HepG2 (cell line): Measurements from ENCODE around the gene CAPN12. TPM values are rescaled to one million over a fixed set of nuclear protein-coding genes. Genes with fewer than 3 reads are reported as not detected.
A peak's percentile ranks its signal among the peaks of the same experiment; 100 is the strongest.

Experiments
- BRD4 ChIP-seq: sonication (generic); formaldehyde crosslinking; IDR thresholded peaks from 2 replicates; pipeline ENCODE4 v1.4.0; 2020; ENCODE audit warnings: missing genetic modification reagents
- BRF2 ChIP-seq: sonication (generic); formaldehyde crosslinking; IDR thresholded peaks from 2 replicates; pipeline ENCODE4 v1.8.1; 2022; ENCODE audit warnings: mild to moderate bottlenecking, missing genetic modification reagents
- CEBPG ChIP-seq: IDR thresholded peaks from 2 replicates; pipeline ENCODE4 v1.6.1; 2016
- FLYWCH1 ChIP-seq: sonication (generic); formaldehyde crosslinking; IDR thresholded peaks from 2 replicates; pipeline ENCODE4 v1.8.1; 2023; ENCODE audit warnings: mild to moderate bottlenecking, missing genetic modification reagents
- GABPB1 ChIP-seq: IDR thresholded peaks from 2 replicates; pipeline ENCODE4 v1.6.1; 2016; ENCODE audit warnings: mild to moderate bottlenecking, missing genetic modification reagents, moderate library complexity, missing compliant biosample characterization
- HDAC1 ChIP-seq: sonication (generic); formaldehyde crosslinking; IDR thresholded peaks from 2 replicates; pipeline ENCODE4 v1.5.1; 2020; ENCODE audit warnings: mild to moderate bottlenecking, missing genetic modification reagents
- HNF4A ChIP-seq: sonication (generic); formaldehyde crosslinking; IDR thresholded peaks from 2 replicates; pipeline ENCODE4 v1.4.0; 2020; ENCODE audit warnings: missing genetic modification reagents
- KDM5B ChIP-seq: sonication (generic); formaldehyde crosslinking; IDR thresholded peaks from 2 replicates; pipeline ENCODE4 v1.4.0; 2020; ENCODE audit warnings: missing genetic modification reagents, mild to moderate bottlenecking, borderline replicate concordance
- MLXIP ChIP-seq: sonication (generic); formaldehyde crosslinking; IDR thresholded peaks from 2 replicates; pipeline ENCODE4 v1.9.0; 2021; ENCODE audit warnings: missing genetic modification reagents, borderline replicate concordance
- NFATC3 ChIP-seq: sonication (generic); formaldehyde crosslinking; IDR thresholded peaks from 2 replicates; pipeline ENCODE4 v1.5.1; 2020; ENCODE audit warnings: mild to moderate bottlenecking, missing genetic modification reagents
- PRDM10 ChIP-seq: sonication (generic); formaldehyde crosslinking; IDR thresholded peaks from 2 replicates; pipeline ENCODE4 v1.4.0; 2020; ENCODE audit warnings: low read depth, missing genetic modification reagents
- ZBTB42 ChIP-seq: sonication (generic); formaldehyde crosslinking; IDR thresholded peaks from 2 replicates; pipeline ENCODE4 v1.5.0; 2020; ENCODE audit warnings: mild to moderate bottlenecking, missing genetic modification reagents
- ZNF276 ChIP-seq: sonication (generic); formaldehyde crosslinking; IDR thresholded peaks from 2 replicates; pipeline ENCODE4 v1.4.0; 2020; ENCODE audit warnings: mild to moderate bottlenecking, low read depth, missing genetic modification reagents
- ZNF337 ChIP-seq: sonication (generic); formaldehyde crosslinking; IDR thresholded peaks from 2 replicates; pipeline ENCODE4 v1.5.1; 2020; ENCODE audit warnings: missing genetic modification reagents, low read depth, mild to moderate bottlenecking, borderline replicate concordance
- ZNF512 ChIP-seq: sonication (generic); formaldehyde crosslinking; IDR thresholded peaks from 2 replicates; pipeline ENCODE4 v1.4.0; 2020; ENCODE audit warnings: mild to moderate bottlenecking, missing genetic modification reagents
- ZNF607 ChIP-seq: sonication (generic); formaldehyde crosslinking; IDR thresholded peaks from 2 replicates; pipeline ENCODE4 v1.5.1; 2020; ENCODE audit warnings: missing genetic modification reagents, mild to moderate bottlenecking, borderline replicate concordance
- ZNF772 ChIP-seq: sonication (generic); formaldehyde crosslinking; IDR thresholded peaks from 2 replicates; pipeline ENCODE4 v1.5.0; 2020; ENCODE audit warnings: mild to moderate bottlenecking, missing genetic modification reagents
- polyA plus RNA-seq, 8 experiments: library from polyadenylated mRNA; depleted of rRNA in 3 of 8; stranded (reverse) in 7 of 8; unstranded in 1 of 8; fragments of >200 nt; fragmentation: Illumina TruSeq in 4 of 8; extraction: Trizol in 4 of 8; gene quantifications; 2 replicates each; pipeline versions ENCODE4 v1.2.1 to v1.2.3, GENCODE V29; 2011 to 2016; ENCODE audit warnings: low read depth in 4 of 8, missing spikeins in 1 of 8, mixed read lengths in 1 of 8; ENCODE audit not compliant: insufficient read depth in 1 of 8
- total RNA-seq, 5 experiments: library from RNA; depleted of rRNA; stranded (reverse); fragments of >200 nt; fragmentation: Illumina TruSeq; extraction: Trizol; gene quantifications; 2 replicates each; pipeline ENCODE4 v1.2.3, GENCODE V29; 2016; ENCODE audit warnings: low read depth in 1 of 5
- TF ChIP-seq, protein P1 (sequence below): sonication (generic); formaldehyde crosslinking; IDR thresholded peaks from 2 replicates; pipeline ENCODE4 v1.8.1; 2023; ENCODE audit warnings: mild to moderate bottlenecking, missing genetic modification reagents, borderline replicate concordance

Gene CAPN12
- total and polyA plus RNA-seq, 2 of the 13 experiments (the other 11 are each of a cell fraction or from before 2014, with no cell fraction given), result 1.6 to 13.6 TPM

DNA sequence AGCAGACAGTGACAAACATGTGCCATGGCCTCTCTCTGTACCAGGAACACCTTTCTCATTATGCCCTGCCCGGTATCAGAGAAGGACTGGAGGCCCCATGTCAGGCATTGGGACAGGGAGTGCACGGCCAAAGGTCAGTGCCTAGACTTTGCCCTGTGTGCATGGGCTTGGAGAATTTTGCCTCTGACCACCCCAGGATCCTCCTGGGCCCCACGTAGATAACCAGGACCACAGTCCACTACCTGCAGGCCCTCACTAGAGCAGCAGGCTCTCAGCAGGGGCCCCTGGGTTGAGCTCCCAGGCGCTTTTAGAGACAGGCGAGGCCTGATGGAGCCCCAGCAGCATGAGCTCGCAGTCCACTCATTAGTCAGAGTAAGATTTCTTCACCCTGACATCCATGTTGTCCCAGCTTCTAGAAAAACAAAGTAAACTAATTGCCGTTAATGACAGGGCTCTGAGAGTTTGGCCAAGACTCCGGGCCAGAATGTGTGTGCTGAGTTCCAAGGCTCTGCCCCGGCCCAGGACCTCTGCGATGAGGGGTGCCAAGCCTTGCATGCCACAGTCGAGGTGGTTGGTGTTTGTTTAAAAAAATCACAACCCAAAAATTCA, 42.7 kb downstream of the CAPN12 start (continued):
- no peak for TF ChIP-seq ZNF276 (CRISPR knock-in tag)
- no peak for TF ChIP-seq NFATC3 (CRISPR knock-in tag)
- TF ChIP-seq HNF4A, result peak; percentile 100
- peak; percentile 86 for TF ChIP-seq HDAC1 (CRISPR knock-in tag)
- no peak for TF ChIP-seq ZNF512 (CRISPR knock-in tag)
- peak; percentile 76; the same call in 1 of the 2 replicates for TF ChIP-seq ZNF772 (CRISPR knock-in tag)
- TF ChIP-seq GABPB1 (CRISPR knock-in tag), result peak; percentile 35; the same call in 1 of the 2 replicates
- TF ChIP-seq ZNF337, result 0 out of 2 replicates have a peak, but pooled peaks have one; percentile 43
- no peak; the same call in 1 of the 2 replicates for TF ChIP-seq PRDM10 (CRISPR knock-in tag)
- TF ChIP-seq, protein P1, sequence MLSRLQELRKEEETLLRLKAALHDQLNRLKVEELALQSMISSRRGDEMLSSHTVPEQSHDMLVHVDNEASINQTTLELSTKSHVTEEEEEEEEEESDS (CRISPR knock-in tag), result no peak
- TF ChIP-seq BRF2 (CRISPR knock-in tag), result peak; percentile 9; the same call in 1 of the 2 replicates
- TF ChIP-seq ZNF607, result peak; percentile 91
- TF ChIP-seq ZBTB42 (CRISPR knock-in tag), result no peak
- peak; percentile 35 for TF ChIP-seq BRD4 (CRISPR knock-in tag)
- TF ChIP-seq FLYWCH1, result no peak
- no peak for TF ChIP-seq MLXIP (CRISPR knock-in tag)
- TF ChIP-seq CEBPG (CRISPR knock-in tag), result peak; percentile 60
- 0 out of 2 replicates have a peak, but pooled peaks have one; percentile 45 for TF ChIP-seq KDM5B (CRISPR knock-in tag)
